A673 (cell line): Measurements from ENCODE around the gene ADAMTS6. TPM values are rescaled to one million over a fixed set of nuclear protein-coding genes. Genes with fewer than 3 reads are reported as not detected.

Experiments
- BruUV-seq: library from RNA; stranded (reverse); fragments of 400-500 nt; replicated peaks from 2 replicates; lab custom pipeline; 2021; lab: Mats Ljungman, UMichigan
- CTCF ChIA-PET: fragments of 300-600 bp; sonication (Branson Sonifier 250); formaldehyde crosslinking; loops from one replicate; lab custom pipeline; 2022; ENCODE audit warnings: antibody characterized with exemption; lab: Charles Lee
- POLR2A ChIA-PET: fragments of 300-600 bp; sonication (Branson Sonifier 250); formaldehyde crosslinking; loops from one replicate; lab custom pipeline; 2022; ENCODE audit warnings: antibody characterized with exemption; ENCODE audit not compliant: low non-redundant PET; lab: Charles Lee
- DNase-seq: peaks from one replicate; pipeline ENCODE4 v3.0.0-alpha.2; 2015; ENCODE audit warnings: low spot score
- H3K27ac ChIP-seq: fragments of 200-600 bp; sonication (generic); 2 replicates; pipeline ENCODE4 v1.5.1; 2016; ENCODE audit warnings: mixed run types, low read depth, mild to moderate bottlenecking, mixed read lengths, antibody characterized with exemption, low read length; ENCODE audit not compliant: poor library complexity, severe bottlenecking
- H3K27me3 ChIP-seq: fragments of 200-600 bp; sonication (generic); replicated peaks from 2 replicates; pipeline ENCODE4 v1.6.1; 2017; ENCODE audit warnings: mixed run types, low read depth, mild to moderate bottlenecking, mixed read lengths, antibody characterized with exemption, low read length; ENCODE audit not compliant: insufficient read depth, poor library complexity
- H3K36me3 ChIP-seq: fragments of 200-600 bp; sonication (generic); 2 replicates; pipeline ENCODE4 v1.6.1; 2016; ENCODE audit warnings: mixed run types, mild to moderate bottlenecking, mixed read lengths, antibody characterized with exemption, low read length; ENCODE audit not compliant: insufficient read depth, poor library complexity, severe bottlenecking
- H3K4me1 ChIP-seq: fragments of 200-600 bp; sonication (generic); 2 replicates; pipeline ENCODE4 v1.6.1; 2017; ENCODE audit warnings: mixed run types, mild to moderate bottlenecking, mixed read lengths, antibody characterized with exemption, low read length; ENCODE audit not compliant: insufficient read depth, poor library complexity, severe bottlenecking
- H3K4me3 ChIP-seq: fragments of 200-600 bp; sonication (generic); 2 replicates; pipeline ENCODE4 v1.5.1; 2016; ENCODE audit warnings: low read depth, mixed run types, mild to moderate bottlenecking, mixed read lengths, low read length; ENCODE audit not compliant: poor library complexity, severe bottlenecking
- H3K9me3 ChIP-seq: fragments of 200-600 bp; sonication (generic); 2 replicates; pipeline ENCODE4 v1.6.1; 2016; ENCODE audit warnings: mixed run types, low read depth, mild to moderate bottlenecking, mixed read lengths, antibody characterized with exemption, low read length; ENCODE audit not compliant: poor library complexity, severe bottlenecking
- EZH2 ChIP-seq: fragments of 200-600 bp; sonication (generic); IDR thresholded peaks from 2 replicates; pipeline ENCODE4 v1.6.1; 2017; ENCODE audit warnings: borderline replicate concordance, low read depth, mild to moderate bottlenecking, mixed read lengths, antibody characterized with exemption, low read length; ENCODE audit not compliant: poor library complexity, severe bottlenecking
- intact Hi-C: fragments of 100-400 bp; cut with micrococcal nuclease; formaldehyde crosslinking; loops from one replicate; pipeline ENCODE4 v1.10.0; 2022; ENCODE audit not compliant: unreplicated experiment
- total RNA-seq: library from RNA; stranded (reverse); gene quantifications from 2 replicates; pipeline ENCODE4 v1.2.3, GENCODE V29; 2021
- TF ChIP-seq, protein P1 (sequence below): fragments of 300-800, 200-600 bp; sonication (generic); conservative IDR thresholded peaks from 2 replicates; pipeline ENCODE4 v1.5.1; 2017; ENCODE audit warnings: low read depth, mild to moderate bottlenecking, antibody characterized with exemption, low read length, moderate library complexity, mixed read lengths

Gene ADAMTS6
- total RNA-seq, 1 experiment from 2014 or later: 2.6 TPM

DNA sequence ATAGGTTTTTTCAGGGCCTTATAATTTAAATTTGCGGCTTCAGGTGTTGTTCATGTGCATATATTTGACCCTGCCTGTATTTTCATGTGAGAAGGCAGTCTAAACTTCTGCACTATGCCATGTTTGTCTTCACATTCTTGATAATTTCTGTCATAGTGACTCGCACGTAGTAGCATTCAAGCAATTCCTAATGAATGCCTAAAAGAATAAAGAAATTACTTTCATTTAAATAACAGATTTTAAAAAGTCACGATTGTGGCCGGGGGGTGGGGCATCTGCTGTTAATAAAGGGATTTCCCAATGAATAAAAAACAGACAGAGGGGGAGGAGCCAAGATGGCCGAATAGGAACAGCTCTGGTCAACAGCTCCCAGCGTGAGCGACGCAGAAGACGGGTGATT is 318.0 kb downstream of the ADAMTS6 start:
- no peaks in the 10 kb centered on the region for H3K9me3 ChIP-seq
- H3K27me3 ChIP-seq: no peaks in the 10 kb centered on the region
- no peaks in the 10 kb centered on the region for H3K36me3 ChIP-seq
- no peak overlapping the region for H3K27ac ChIP-seq
- TF ChIP-seq EZH2: no peak
- TF ChIP-seq, protein P1, sequence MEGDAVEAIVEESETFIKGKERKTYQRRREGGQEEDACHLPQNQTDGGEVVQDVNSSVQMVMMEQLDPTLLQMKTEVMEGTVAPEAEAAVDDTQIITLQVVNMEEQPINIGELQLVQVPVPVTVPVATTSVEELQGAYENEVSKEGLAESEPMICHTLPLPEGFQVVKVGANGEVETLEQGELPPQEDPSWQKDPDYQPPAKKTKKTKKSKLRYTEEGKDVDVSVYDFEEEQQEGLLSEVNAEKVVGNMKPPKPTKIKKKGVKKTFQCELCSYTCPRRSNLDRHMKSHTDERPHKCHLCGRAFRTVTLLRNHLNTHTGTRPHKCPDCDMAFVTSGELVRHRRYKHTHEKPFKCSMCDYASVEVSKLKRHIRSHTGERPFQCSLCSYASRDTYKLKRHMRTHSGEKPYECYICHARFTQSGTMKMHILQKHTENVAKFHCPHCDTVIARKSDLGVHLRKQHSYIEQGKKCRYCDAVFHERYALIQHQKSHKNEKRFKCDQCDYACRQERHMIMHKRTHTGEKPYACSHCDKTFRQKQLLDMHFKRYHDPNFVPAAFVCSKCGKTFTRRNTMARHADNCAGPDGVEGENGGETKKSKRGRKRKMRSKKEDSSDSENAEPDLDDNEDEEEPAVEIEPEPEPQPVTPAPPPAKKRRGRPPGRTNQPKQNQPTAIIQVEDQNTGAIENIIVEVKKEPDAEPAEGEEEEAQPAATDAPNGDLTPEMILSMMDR: no peak
- DNase-seq: no peak
- POLR2A ChIA-PET: no interaction called here
- CTCF ChIA-PET: no interaction called here
- no peak overlapping the region for H3K4me3 ChIP-seq
- intact Hi-C loops: no loop called here
- H3K4me1 ChIP-seq: no peaks in the 10 kb centered on the region
- no TSS peak for BruUV-seq

DNA sequence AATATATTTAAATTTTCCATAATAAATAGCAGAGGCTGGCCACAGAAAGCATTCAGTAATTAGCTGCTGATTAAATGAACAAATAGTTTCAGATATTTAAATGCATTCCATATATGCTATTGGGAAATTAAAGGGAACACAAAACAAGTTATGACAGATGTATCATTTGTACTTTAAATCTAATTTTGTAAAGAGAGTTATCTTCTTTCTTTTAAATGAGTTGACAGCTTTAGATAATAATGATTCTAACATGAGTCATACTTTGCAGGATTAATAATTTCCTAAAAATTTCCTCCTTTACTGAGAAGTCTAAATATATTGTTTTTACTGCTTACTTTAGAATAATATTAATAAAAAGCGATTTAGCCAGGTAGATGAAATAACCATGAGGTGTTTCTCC is 320.1 kb downstream of the ADAMTS6 start:
- POLR2A ChIA-PET: no interaction called here
- no peak overlapping the region for H3K27ac ChIP-seq

GRCh38 chr5:65157906-65158603 is 323.7 kb downstream of the ADAMTS6 start:
- H3K36me3 ChIP-seq: no peaks in the 10 kb centered on the region
- no peaks in the 10 kb centered on the region for H3K9me3 ChIP-seq
- intact Hi-C loops: no loop called here
- no peak for TF ChIP-seq EZH2
- TF ChIP-seq, protein P1: no peak
- H3K4me1 ChIP-seq: no peaks in the 10 kb centered on the region
- no peak for DNase-seq
- BruUV-seq: no TSS peak
- no peaks in the 10 kb centered on the region for H3K27me3 ChIP-seq
- CTCF ChIA-PET: interaction anchor here (0.5 to 0.7 kb wide), 2 partner anchors 42 to 59 kb away, joined by 4 read pairs; no protein-coding TSS in a partner anchor
- no peak overlapping the region for H3K27ac ChIP-seq
- H3K4me3 ChIP-seq: no peak overlapping the region
- POLR2A ChIA-PET: interaction anchor here (0.6 kb wide), 1 partner anchor 632 kb away, joined by 3 read pairs; no protein-coding TSS in a partner anchor

More for the DNA sequence above, 320.1 kb downstream of the ADAMTS6 start:
- CTCF ChIA-PET: no interaction called here
- Histone ChIP-seq H3K9me3 (no peaks in the 10 kb centered on the region), H3K36me3 (no peaks in the 10 kb centered on the region), H3K4me3 (no peak overlapping the region), H3K4me1 (no peaks in the 10 kb centered on the region), H3K27me3 (no peaks in the 10 kb centered on the region)
- intact Hi-C loops: no loop called here
- DNase-seq: no peak
- no peak for TF ChIP-seq EZH2
- TF ChIP-seq, protein P1: no peak
- no TSS peak for BruUV-seq
